ENCODE results near the gene DARS1.

The DARS1 gene

DNA sequence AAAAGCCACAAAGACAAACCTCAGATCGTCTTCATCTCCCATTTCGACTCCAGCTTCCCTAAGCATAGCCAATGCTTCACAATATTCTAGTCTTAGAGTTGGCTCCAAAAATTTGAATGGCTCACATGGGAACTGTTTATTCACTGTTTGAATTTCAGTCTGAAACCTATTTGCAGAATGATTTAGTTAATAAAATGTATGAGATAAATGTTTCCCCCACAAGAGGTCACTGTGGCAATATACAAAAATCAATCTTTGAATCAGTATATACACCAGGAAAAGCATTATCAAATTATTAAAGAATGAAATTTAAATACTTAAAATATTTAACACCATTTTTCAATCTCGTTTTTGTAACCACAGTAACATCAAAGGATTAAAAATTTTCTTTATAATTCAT, 69.2 kb downstream of the DARS1 start:
- Histone ChIP-seq H3K27me3 (ENCODE audit: insufficient read depth, low read length, poor library complexity, severe bottlenecking) (no peaks in the 10 kb centered on the region), H2AFZ (ENCODE audit: low read length) (no peak overlapping the region), H3K9ac (ENCODE audit: low read depth, low read length, poor library complexity, severe bottlenecking) (no peak overlapping the region), H3K79me2 (ENCODE audit: insufficient read depth, low read length) (no peaks in the 10 kb centered on the region), H4K20me1 (ENCODE audit: insufficient read depth, low read length, poor library complexity, severe bottlenecking) (no peaks in the 10 kb centered on the region), H3K4me3 (ENCODE audit: low read length, poor library complexity, severe bottlenecking) (no peak overlapping the region), H3K9me2 (replicated peaks; ENCODE audit: low read depth, low read length) (no peaks in the 10 kb centered on the region), H3K4me2 (ENCODE audit: low read depth, low read length, poor library complexity, severe bottlenecking) (no peak overlapping the region), H3F3A (ENCODE audit: low read depth) (no peaks in the 10 kb centered on the region), H3K9me3 (ENCODE audit: insufficient read depth, low read depth, low read length) (no peaks in the 10 kb centered on the region), H3K4me1 (ENCODE audit: insufficient read depth, low read length, poor library complexity, severe bottlenecking) (no peaks in the 10 kb centered on the region), H3K36me3 (ENCODE audit: insufficient read depth, low read length) (peaks cover 41% of the 10 kb centered on the region)
- TF ChIP-seq, protein P1, sequence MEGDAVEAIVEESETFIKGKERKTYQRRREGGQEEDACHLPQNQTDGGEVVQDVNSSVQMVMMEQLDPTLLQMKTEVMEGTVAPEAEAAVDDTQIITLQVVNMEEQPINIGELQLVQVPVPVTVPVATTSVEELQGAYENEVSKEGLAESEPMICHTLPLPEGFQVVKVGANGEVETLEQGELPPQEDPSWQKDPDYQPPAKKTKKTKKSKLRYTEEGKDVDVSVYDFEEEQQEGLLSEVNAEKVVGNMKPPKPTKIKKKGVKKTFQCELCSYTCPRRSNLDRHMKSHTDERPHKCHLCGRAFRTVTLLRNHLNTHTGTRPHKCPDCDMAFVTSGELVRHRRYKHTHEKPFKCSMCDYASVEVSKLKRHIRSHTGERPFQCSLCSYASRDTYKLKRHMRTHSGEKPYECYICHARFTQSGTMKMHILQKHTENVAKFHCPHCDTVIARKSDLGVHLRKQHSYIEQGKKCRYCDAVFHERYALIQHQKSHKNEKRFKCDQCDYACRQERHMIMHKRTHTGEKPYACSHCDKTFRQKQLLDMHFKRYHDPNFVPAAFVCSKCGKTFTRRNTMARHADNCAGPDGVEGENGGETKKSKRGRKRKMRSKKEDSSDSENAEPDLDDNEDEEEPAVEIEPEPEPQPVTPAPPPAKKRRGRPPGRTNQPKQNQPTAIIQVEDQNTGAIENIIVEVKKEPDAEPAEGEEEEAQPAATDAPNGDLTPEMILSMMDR (conservative IDR thresholded peaks at IDR 0.05; ENCODE audit: low read length) = peak; percentile 65
- no peak for TF ChIP-seq EZH2phosphoT487 (IDR thresholded peaks at IDR 0.05; ENCODE audit: borderline replicate concordance)

DNA sequence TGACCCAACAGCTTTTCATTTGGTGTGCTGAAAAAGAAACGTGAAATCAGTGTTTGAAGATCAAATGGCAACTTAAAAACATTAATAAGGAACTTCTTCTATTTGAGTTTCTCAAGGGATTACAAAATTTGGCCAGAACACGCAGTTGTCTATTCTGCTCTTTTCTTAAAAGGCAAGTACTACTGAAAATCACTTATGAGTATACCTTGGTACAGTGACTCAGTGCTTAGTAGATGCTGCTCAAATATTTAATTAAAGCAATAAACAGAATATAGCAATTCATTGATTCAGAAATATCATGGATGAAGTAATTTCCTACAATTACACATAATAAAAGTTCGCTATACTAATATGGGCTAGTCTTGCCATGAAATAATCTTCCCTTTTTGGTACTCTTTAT, 70.9 kb downstream of the DARS1 start:
- Histone ChIP-seq H3K4me3 (ENCODE audit: low read length, poor library complexity, severe bottlenecking) (no peak overlapping the region), H3K9me2 (replicated peaks; ENCODE audit: low read depth, low read length) (no peaks in the 10 kb centered on the region), H3K9me3 (ENCODE audit: insufficient read depth, low read depth, low read length) (no peaks in the 10 kb centered on the region), H4K20me1 (ENCODE audit: insufficient read depth, low read length, poor library complexity, severe bottlenecking) (no peaks in the 10 kb centered on the region), H3K4me2 (ENCODE audit: low read depth, low read length, poor library complexity, severe bottlenecking) (no peak overlapping the region), H3K27me3 (ENCODE audit: insufficient read depth, low read length, poor library complexity, severe bottlenecking) (no peaks in the 10 kb centered on the region), H3K4me1 (ENCODE audit: insufficient read depth, low read length, poor library complexity, severe bottlenecking) (no peaks in the 10 kb centered on the region), H3F3A (ENCODE audit: low read depth) (no peaks in the 10 kb centered on the region), H3K36me3 (ENCODE audit: insufficient read depth, low read length) (peaks cover 44% of the 10 kb centered on the region), H3K9ac (ENCODE audit: low read depth, low read length, poor library complexity, severe bottlenecking) (no peak overlapping the region), H2AFZ (ENCODE audit: low read length) (no peak overlapping the region), H3K79me2 (ENCODE audit: insufficient read depth, low read length) (no peaks in the 10 kb centered on the region)
- TF ChIP-seq, protein P1 (conservative IDR thresholded peaks at IDR 0.05; ENCODE audit: low read length) = no peak
- no peak for TF ChIP-seq EZH2phosphoT487 (IDR thresholded peaks at IDR 0.05; ENCODE audit: borderline replicate concordance)

GRCh38 chr2:135913727-135914365, 71.6 kb downstream of the DARS1 start:
- no peak overlapping the region for H3K4me3 ChIP-seq (ENCODE audit: low read length, poor library complexity, severe bottlenecking)
- H3K4me1 ChIP-seq (ENCODE audit: insufficient read depth, low read length, poor library complexity, severe bottlenecking) = no peaks in the 10 kb centered on the region
- no peaks in the 10 kb centered on the region for H3K79me2 ChIP-seq (ENCODE audit: insufficient read depth, low read length)
- H2AFZ ChIP-seq (ENCODE audit: low read length) = no peak overlapping the region
- H3K9ac ChIP-seq (ENCODE audit: low read depth, low read length, poor library complexity, severe bottlenecking) = no peak overlapping the region
- no peaks in the 10 kb centered on the region for H3K9me2 ChIP-seq (replicated peaks; ENCODE audit: low read depth, low read length)
- H4K20me1 ChIP-seq (ENCODE audit: insufficient read depth, low read length, poor library complexity, severe bottlenecking) = no peaks in the 10 kb centered on the region
- H3F3A ChIP-seq (ENCODE audit: low read depth) = no peaks in the 10 kb centered on the region
- H3K9me3 ChIP-seq (ENCODE audit: insufficient read depth, low read depth, low read length) = no peaks in the 10 kb centered on the region
- peaks cover 48% of the 10 kb centered on the region for H3K36me3 ChIP-seq (ENCODE audit: insufficient read depth, low read length)
- no peaks in the 10 kb centered on the region for H3K27me3 ChIP-seq (ENCODE audit: insufficient read depth, low read length, poor library complexity, severe bottlenecking)
- no peak for TF ChIP-seq EZH2phosphoT487 (IDR thresholded peaks at IDR 0.05; ENCODE audit: borderline replicate concordance)
- TF ChIP-seq, protein P1 (conservative IDR thresholded peaks at IDR 0.05; ENCODE audit: low read length) = peak; percentile 80
- H3K4me2 ChIP-seq (ENCODE audit: low read depth, low read length, poor library complexity, severe bottlenecking) = no peak overlapping the region
